ENCODE measurements around the gene EFCAB8.
"Not testable (repeated sequence)": the region's sequence is repeated elsewhere in the genome, so short reads cannot be mapped to it uniquely, and the experiment has no call there.

The EFCAB8 gene

DNA sequence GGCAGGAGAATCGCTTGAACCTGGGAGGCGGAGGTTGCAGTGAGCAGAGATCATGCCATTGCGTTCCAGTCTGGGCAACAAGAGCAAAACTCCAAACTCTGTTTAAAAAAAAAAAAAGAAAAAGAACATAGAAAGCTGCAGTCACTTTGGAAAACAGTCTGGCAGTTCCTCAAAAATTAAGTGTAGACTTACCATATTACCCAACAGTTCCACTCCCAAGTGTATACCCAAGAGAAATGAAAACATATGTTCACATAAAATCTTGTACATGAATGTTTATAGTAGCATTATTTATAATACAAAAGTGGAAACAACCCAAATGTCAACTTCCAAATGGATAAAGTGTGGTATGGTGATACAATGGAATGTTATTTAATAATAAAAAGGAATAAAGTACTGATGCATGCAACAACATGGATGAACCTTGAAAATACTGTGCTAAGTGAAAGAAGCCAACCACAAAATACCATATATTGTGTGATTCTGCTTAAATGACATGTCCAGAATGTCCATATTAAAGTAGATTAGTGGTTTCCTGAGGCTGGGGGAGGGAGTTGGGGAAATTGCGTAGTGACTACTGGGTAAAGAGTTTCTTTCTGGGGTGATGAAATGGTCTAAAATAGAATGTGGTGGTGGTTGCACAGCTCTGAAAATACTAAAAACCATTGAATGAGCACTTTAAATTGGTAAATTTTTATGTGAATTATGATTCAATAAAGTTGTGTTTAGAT, 82.6 kb downstream of the EFCAB8 start:
- Histone ChIP-seq H2AFZ (no peak overlapping the region), H3K4me3 (ENCODE audit: low read depth, low read length) (no peak overlapping the region), H3K9me3 (ENCODE audit: control insufficient read depth, low read length) (no peaks in the 10 kb centered on the region), H3K27me3 (ENCODE audit: control insufficient read depth, insufficient read depth, low read length) (no peaks in the 10 kb centered on the region), H3K4me1 (no peaks in the 10 kb centered on the region), H3K27ac (no peak overlapping the region), H3K36me3 (ENCODE audit: control insufficient read depth, insufficient read depth, low read length) (no peaks in the 10 kb centered on the region), H3K79me2 (no peaks in the 10 kb centered on the region), H3K9ac (no peak overlapping the region), H3K4me2 (ENCODE audit: low read length) (no peak overlapping the region)
- no peak for TF ChIP-seq CTCF (IDR thresholded peaks at IDR 0.05)

- no peak for TF ChIP-seq CTCF (IDR thresholded peaks at IDR 0.05)
- Histone ChIP-seq H3K79me2 (no peaks in the 10 kb centered on the region), H3K36me3 (ENCODE audit: control insufficient read depth, insufficient read depth, low read length) (no peaks in the 10 kb centered on the region), H3K27ac (no peak overlapping the region), H3K4me2 (ENCODE audit: low read length) (no peak overlapping the region), H3K27me3 (ENCODE audit: control insufficient read depth, insufficient read depth, low read length) (no peaks in the 10 kb centered on the region), H3K9ac (no peak overlapping the region), H2AFZ (no peak overlapping the region), H3K4me3 (ENCODE audit: low read depth, low read length) (no peak overlapping the region), H3K4me1 (no peaks in the 10 kb centered on the region), H3K9me3 (ENCODE audit: control insufficient read depth, low read length) (no peaks in the 10 kb centered on the region)
Observed at GRCh38 chr20:32943490-32944052, 84.8 kb downstream of the EFCAB8 start.

- H3K79me2 ChIP-seq, result no peaks in the 10 kb centered on the region
- no peak overlapping the region for H3K27ac ChIP-seq
- no peaks in the 10 kb centered on the region for H3K4me1 ChIP-seq
- peak; percentile 39 for TF ChIP-seq CTCF (IDR thresholded peaks at IDR 0.05)
- no peak overlapping the region for H3K9ac ChIP-seq
- H3K27me3 ChIP-seq (ENCODE audit: control insufficient read depth, insufficient read depth, low read length), result no peaks in the 10 kb centered on the region
- no peak overlapping the region for H3K4me2 ChIP-seq (ENCODE audit: low read length)
- no peak overlapping the region for H3K4me3 ChIP-seq (ENCODE audit: low read depth, low read length)
- H2AFZ ChIP-seq, result no peak overlapping the region
- H3K9me3 ChIP-seq (ENCODE audit: control insufficient read depth, low read length), result no peaks in the 10 kb centered on the region
- H3K36me3 ChIP-seq (ENCODE audit: control insufficient read depth, insufficient read depth, low read length), result no peaks in the 10 kb centered on the region
Observed at GRCh38 chr20:32945710-32946221, 87.0 kb downstream of the EFCAB8 start.

GRCh38 chr20:32946629-32947028, 87.9 kb downstream of the EFCAB8 start:
- no peak overlapping the region for H3K4me2 ChIP-seq (ENCODE audit: low read length)
- H3K9me3 ChIP-seq (ENCODE audit: control insufficient read depth, low read length), result no peaks in the 10 kb centered on the region
- H3K79me2 ChIP-seq, result no peaks in the 10 kb centered on the region
- H3K27ac ChIP-seq, result no peak overlapping the region
- no peaks in the 10 kb centered on the region for H3K36me3 ChIP-seq (ENCODE audit: control insufficient read depth, insufficient read depth, low read length)
- H3K27me3 ChIP-seq (ENCODE audit: control insufficient read depth, insufficient read depth, low read length), result no peaks in the 10 kb centered on the region
- H3K4me3 ChIP-seq (ENCODE audit: low read depth, low read length), result no peak overlapping the region
- no peaks in the 10 kb centered on the region for H3K4me1 ChIP-seq
- TF ChIP-seq CTCF (IDR thresholded peaks at IDR 0.05), result no peak
- no peak overlapping the region for H2AFZ ChIP-seq
- no peak overlapping the region for H3K9ac ChIP-seq

GRCh38 chr20:32950539-32950938, 91.8 kb downstream of the EFCAB8 start:
- H3K27me3 ChIP-seq (ENCODE audit: control insufficient read depth, insufficient read depth, low read length); H3K9ac ChIP-seq; H3K27ac ChIP-seq: not testable (repeated sequence)

More at GRCh38 chr20:32950539-32950938, 91.8 kb downstream of the EFCAB8 start:
- not testable (repeated sequence) for H3K4me2 ChIP-seq (ENCODE audit: low read length); H3K36me3 ChIP-seq (ENCODE audit: control insufficient read depth, insufficient read depth, low read length); H3K4me3 ChIP-seq (ENCODE audit: low read depth, low read length); H3K4me1 ChIP-seq; H3K9me3 ChIP-seq (ENCODE audit: control insufficient read depth, low read length); H3K79me2 ChIP-seq
- H2AFZ ChIP-seq, result peak overlapping the region; percentile 40

All from parathyroid adenoma (tissue), 2 donors.